GM18526 (cell line): ENCODE results near the gene KCNJ6.

Source experiments
- POLR2A ChIP-seq: IDR thresholded peaks from 3 replicates; pipeline ENCODE4 v1.6.1; 2011; ENCODE audit not compliant: insufficient read length; ENCODE audit errors: extremely low read depth

KCNJ6 gene

DNA sequence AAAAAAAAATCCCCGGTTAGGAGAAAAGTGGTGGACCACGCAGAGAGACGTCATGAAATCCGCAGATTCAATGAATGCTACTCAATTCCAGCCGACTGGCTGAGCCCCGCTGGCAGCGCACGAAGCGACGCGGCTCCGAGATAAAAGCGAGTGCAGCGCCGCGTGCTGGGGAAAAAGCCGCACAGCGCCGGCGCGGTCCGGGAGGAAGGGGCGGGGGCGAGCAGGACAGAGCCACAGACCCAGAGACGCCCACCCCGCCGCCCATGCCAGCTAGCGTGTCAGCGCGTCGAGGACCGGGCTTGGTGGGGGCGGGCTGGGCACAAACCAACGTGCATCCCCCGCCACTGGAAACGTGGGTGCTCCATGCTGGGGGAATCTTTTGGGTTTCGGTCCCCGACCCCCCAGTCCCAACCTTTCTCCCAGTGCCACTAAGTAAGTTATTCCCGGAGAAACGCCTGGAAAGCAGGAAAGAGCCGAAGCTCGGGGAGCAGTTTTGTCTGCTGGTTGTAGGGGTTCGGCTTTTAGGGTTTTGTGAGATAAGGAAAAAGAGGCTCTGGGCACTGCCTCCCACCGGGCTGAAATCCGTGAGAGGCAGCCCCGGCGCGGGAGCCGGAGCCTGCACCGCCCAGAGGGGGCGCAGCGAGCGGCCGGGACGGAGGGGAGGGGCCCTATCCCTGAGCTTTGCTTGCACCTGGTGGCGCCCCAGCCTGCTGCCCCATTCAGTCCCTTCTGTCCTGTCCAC lies at the start of gene KCNJ6:
Gene KCNJ6, minus strand, starts transcription at position 148 of the 742 bp plus-strand sequence. CDS start 75,775 bp downstream, outside the sequence.
- TF ChIP-seq POLR2A = no peak

DNA sequence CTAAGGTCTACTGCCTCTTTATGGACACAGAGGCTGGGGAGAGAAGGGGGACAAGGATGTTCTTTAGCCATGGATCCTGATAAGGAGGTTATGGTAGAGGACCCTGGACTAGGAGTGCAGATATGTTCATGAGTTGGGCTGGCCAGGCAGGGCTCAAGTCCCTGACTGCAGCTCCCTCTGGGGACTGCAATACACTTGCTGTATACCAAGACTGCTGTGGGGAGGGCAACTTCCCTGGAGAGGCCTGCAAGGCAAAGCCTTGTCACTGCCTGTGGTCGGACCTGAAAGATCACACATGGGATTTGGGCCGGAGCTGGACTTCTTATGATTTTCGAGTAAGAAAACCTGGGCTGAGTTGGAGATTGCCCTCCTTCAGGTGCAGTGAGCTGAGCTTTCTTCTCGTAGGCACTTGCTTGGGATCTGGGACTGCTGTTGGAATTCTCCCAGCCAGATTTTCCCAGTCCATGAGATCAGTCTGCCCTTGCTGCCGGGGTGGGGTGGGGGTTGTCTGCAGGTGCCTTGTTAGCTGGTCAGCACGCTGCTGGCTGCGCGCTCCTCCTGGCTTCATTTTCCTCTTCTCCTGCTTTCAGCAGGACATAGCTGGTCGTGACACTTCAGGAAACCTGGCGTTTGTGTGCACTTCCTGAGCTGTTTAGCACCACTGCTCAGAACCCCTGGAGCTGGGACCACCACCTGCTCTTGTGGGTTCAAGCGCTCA lies 49.0 kb upstream of the KCNJ6 start:
- TF ChIP-seq POLR2A = no peak

- no peak for TF ChIP-seq POLR2A
Observed at GRCh38 chr21:37958537-37958936, 42.3 kb upstream of the KCNJ6 start.

DNA sequence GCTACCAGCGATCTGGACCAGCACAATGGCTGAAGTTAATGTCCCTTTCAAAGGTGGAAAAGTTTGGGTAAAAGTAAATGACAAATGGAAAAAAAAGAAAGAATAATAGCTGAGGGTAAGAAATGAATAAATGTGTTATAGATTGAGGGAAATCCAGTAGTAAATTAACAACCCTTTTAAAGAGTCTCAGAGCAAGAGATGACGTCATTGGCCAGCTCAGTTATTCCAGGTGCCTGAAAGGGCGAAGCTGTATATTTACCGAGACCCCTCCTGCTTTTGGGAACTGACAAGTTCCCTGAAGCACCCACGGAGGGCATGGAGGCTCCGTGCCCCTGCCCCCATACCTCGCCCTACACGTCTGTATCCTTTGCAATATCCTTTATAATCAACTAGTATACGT lies 40.5 kb upstream of the KCNJ6 start:
- TF ChIP-seq POLR2A = no peak

DNA sequence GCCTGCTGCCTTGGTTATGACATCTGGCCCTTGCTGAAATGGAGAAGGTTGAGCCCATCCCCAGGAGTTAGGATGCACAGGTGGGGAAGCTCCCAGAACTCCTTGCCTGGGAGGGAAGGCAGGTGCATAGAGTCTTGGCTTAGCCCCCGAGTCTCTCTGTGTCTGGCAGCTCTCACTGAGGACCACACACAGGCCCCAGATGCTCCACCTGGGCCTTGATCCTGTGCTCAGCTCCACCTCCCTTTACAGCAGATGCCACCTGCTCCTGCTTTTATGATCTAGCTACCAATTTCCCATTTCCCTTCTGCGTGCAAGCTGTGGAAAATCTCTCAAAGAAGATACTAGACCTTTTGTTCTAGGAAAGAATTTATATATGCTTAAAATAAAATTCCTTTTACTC lies 28.8 kb upstream of the KCNJ6 start:
- TF ChIP-seq POLR2A = no peak

GRCh38 chr21:37944496-37944895 lies 28.2 kb upstream of the KCNJ6 start:
- no peak for TF ChIP-seq POLR2A

DNA sequence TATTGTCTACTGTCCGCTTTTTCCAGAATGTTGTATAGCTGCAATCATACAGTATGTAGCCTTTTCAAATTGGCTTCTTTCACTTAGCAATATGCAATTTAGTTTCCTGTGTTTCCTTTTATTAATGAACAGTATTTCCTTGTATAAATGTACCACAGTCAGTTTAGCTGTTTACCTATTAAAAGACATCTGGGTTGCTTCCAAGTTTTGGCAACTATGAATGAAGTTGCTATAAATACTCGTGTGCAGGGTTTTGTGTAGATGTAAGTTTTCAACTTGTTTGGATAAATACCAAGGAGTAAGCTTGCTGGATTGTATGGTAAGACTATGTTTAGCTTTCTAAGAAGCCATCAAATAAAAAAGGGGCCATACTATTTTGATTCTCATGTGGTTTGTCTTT lies 24.4 kb upstream of the KCNJ6 start:
- TF ChIP-seq POLR2A = no peak

- TF ChIP-seq POLR2A = no peak
Observed at GRCh38 chr21:37939838-37940237, 23.6 kb upstream of the KCNJ6 start.

GRCh38 chr21:37939251-37939650 lies 23.0 kb upstream of the KCNJ6 start:
- TF ChIP-seq POLR2A = no peak

- TF ChIP-seq POLR2A = no peak
Observed at GRCh38 chr21:37937668-37938067, 21.4 kb upstream of the KCNJ6 start.

GRCh38 chr21:37936010-37936785 lies 19.9 kb upstream of the KCNJ6 start:
- TF ChIP-seq POLR2A = no peak

DNA sequence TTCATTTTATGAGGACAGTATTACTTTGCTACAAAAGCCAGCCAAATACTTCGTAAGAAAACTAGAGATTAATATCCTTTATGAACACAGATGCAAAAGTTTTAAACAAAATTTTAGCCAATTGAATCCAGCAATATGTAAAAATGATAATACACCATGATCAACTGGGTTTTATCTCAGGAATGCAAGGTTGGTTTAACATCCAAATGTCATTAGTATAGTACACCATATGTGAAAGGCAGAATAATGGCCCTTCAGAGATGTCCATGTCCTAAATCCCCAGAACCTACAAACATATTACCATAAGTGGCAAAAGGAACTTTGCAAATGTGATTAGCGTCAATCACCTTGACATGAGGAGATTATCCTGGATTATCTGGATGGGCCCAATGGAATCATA lies 16.7 kb upstream of the KCNJ6 start:
- TF ChIP-seq POLR2A = no peak

- TF ChIP-seq POLR2A = no peak
Observed at GRCh38 chr21:37927711-37928110, 11.5 kb upstream of the KCNJ6 start.

- no peak for TF ChIP-seq POLR2A
Observed at GRCh38 chr21:37921091-37921490, 4.8 kb upstream of the KCNJ6 start.

- TF ChIP-seq POLR2A = no peak
Observed at GRCh38 chr21:37917612-37918011, 1.4 kb upstream of the KCNJ6 start.

GRCh38 chr21:37915941-37916309 lies 332 bp downstream of the KCNJ6 start:
- no peak for TF ChIP-seq POLR2A
